Effector CD8-positive, alpha-beta T cell (primary cell): ENCODE measurements around the gene RAPH1.

Experiments used
- DNase-seq: peaks from one replicate; lab custom pipeline; 2025; lab: John Stamatoyannopoulos, UW

The RAPH1 gene

GRCh38 chr2:203360833-203361430, 174.2 kb downstream of the RAPH1 start:
- DNase-seq, result no peak

GRCh38 chr2:203359450-203359849, 175.7 kb downstream of the RAPH1 start:
- DNase-seq, result no peak

DNA sequence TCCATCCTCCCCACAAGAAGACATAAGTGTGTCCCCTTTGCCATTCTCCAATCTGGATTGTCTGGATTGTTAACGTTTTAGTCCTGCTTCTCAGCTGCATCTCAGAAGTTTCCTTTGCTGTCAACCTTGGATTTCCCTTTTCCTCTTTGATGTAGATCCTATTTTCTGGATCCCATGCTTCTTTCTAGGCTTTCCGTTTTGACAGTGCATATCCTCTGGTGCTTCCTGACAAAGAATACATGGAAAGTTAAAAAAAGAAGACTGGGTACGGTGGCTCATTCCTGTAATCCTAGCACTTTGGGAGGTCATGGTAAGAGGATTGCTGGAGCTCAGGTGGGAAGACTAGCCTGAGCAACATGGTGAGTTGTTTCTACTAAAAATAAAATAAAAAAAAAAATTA, 180.1 kb downstream of the RAPH1 start:
- no peak for DNase-seq

DNA sequence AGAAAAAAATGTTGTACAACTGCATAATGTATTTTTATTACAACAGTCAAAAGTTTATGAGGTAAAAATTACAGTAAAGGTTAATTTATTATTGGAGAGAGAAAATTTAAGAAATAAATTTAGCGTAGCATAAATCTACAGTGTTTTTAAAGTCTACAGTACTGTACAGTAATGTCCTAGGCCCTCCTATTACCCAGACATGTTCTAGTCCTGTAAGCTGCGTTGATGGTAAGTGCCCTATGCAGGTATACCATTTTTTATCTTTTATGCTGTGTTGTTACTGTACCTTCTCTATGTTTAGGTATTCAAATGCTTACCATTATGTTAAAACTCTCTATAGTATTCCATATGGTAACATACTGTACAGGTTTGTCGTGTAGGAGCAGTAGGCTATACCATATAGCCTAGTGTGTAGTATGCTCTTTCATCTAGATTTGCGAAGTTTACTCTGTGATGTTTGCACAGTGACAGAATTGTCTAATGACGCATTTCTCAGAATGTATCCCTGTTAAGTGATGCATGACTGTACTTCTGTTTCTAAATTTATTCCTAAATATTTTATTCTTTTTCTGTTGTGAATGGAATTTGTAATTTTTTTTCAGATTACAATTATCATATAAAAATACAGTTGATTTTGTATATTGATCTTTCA, 182.4 kb downstream of the RAPH1 start:
- no peak for DNase-seq

- no peak for DNase-seq
Observed at GRCh38 chr2:203347375-203347774, 187.7 kb downstream of the RAPH1 start.

DNA sequence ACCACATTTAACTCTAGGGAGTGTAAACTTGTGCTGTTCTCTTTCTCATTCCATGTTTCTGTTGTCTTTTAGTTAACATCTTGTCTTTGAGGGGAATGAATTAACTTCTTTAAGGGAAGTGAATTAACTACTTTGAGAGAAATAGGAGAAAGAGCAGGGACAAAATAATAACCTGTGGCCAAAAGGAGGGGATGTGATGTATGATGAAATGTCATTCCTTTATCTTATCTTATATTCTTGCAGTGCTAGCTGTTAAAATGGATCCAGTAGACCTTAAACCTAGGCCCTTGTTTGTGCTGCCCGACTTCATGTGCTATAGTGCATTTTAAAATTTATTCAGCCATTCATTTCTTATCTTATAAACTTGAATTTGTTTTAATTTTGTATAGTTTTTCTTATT, 188.5 kb downstream of the RAPH1 start:
- DNase-seq, result no peak

GRCh38 chr2:203344667-203345066, 190.4 kb downstream of the RAPH1 start:
- DNase-seq, result no peak
